NT2/D1 (cell line): ENCODE measurements around the gene CNTN5.

Experiments
- SUZ12 ChIP-seq: IDR thresholded peaks from 2 replicates; pipeline ENCODE4 v1.6.1; 2011; ENCODE audit not compliant: insufficient read length, insufficient read depth; ENCODE audit errors: extremely low read depth
- ZNF274 ChIP-seq: IDR thresholded peaks from 2 replicates; pipeline ENCODE4 v1.6.1; 2011; ENCODE audit warnings: mild to moderate bottlenecking, low read depth, low read length

GRCh38 chr11:99368583-99368982 lies 347.8 kb downstream of the CNTN5 start:
- no peak for TF ChIP-seq SUZ12
- TF ChIP-seq ZNF274 = no peak
